GM06990 (cell line): ENCODE measurements around the gene TUBB4B.
A peak's percentile ranks its signal among the peaks of the same experiment; 100 is the strongest.

Source experiments
- DNase-seq: peaks from one replicate; pipeline ENCODE4 v3.0.0-alpha.2; 2011; ENCODE audit not compliant: insufficient read length; ENCODE audit errors: extremely low read depth
- H3K27me3 ChIP-seq: replicated peaks from 2 replicates; pipeline ENCODE4 v1.6.0; 2011; ENCODE audit warnings: low read length; ENCODE audit not compliant: control insufficient read depth, insufficient read depth
- H3K36me3 ChIP-seq: 2 replicates; pipeline ENCODE4 v1.5.1; 2011; ENCODE audit warnings: low read length; ENCODE audit not compliant: control insufficient read depth, insufficient read depth
- H3K4me3 ChIP-seq: replicated peaks from 2 replicates; pipeline ENCODE4 v1.5.1; 2011; ENCODE audit warnings: low read depth, mild to moderate bottlenecking, control low read depth, low read length
- CTCF ChIP-seq: IDR thresholded peaks from 2 replicates; pipeline ENCODE4 v1.5.1; 2011; ENCODE audit warnings: low read length, control low read depth, mild to moderate bottlenecking, inconsistent platforms; ENCODE audit not compliant: insufficient read depth, poor library complexity, severe bottlenecking

The TUBB4B gene

GRCh38 chr9:137240841-137241489 is at the start of gene TUBB4B:
Gene TUBB4B, plus strand, starts transcription at chr9:137241287. Its CDS starts 74 bp downstream, at chr9:137241361.
- TF ChIP-seq CTCF, result no peak
- Histone ChIP-seq H3K4me3 (peak within 1 kb of the TSS; percentile 95), H3K27me3 (no peaks in the 10 kb centered on the region), H3K36me3 (peaks cover 18% of the 10 kb centered on the region)
- DNase-seq, result peak; percentile 100

- TF ChIP-seq CTCF, result no peak
- no peak overlapping the region for H3K4me3 ChIP-seq
- no peaks in the 10 kb centered on the region for H3K27me3 ChIP-seq
- H3K36me3 ChIP-seq, result peaks cover 11% of the 10 kb centered on the region
- no peak for DNase-seq
Observed at GRCh38 chr9:137191691-137192447, 49.2 kb upstream of the TUBB4B start.

- TF ChIP-seq CTCF, result no peak
- no peak for DNase-seq
- Histone ChIP-seq H3K27me3 (no peaks in the 10 kb centered on the region), H3K4me3 (no peak overlapping the region), H3K36me3 (peaks cover 9% of the 10 kb centered on the region)
Observed at GRCh38 chr9:137192448-137192780, 48.7 kb upstream of the TUBB4B start.

- no peak for TF ChIP-seq CTCF
- no peak for DNase-seq
- no peaks in the 10 kb centered on the region for H3K27me3 ChIP-seq
- no peak overlapping the region for H3K4me3 ChIP-seq
- H3K36me3 ChIP-seq, result peaks cover 9% of the 10 kb centered on the region
Observed at GRCh38 chr9:137192859-137193258, 48.2 kb upstream of the TUBB4B start.

- H3K36me3 ChIP-seq, result peaks cover 9% of the 10 kb centered on the region
- no peak overlapping the region for H3K4me3 ChIP-seq
- DNase-seq, result no peak
- no peaks in the 10 kb centered on the region for H3K27me3 ChIP-seq
- no peak for TF ChIP-seq CTCF
Observed at GRCh38 chr9:137193771-137194170, 47.3 kb upstream of the TUBB4B start.
